ENCODE data around the gene SLC25A1. TPM values are rescaled to one million over a fixed set of nuclear protein-coding genes. Genes with fewer than 3 reads are reported as not detected.

The SLC25A1 gene
- total and polyA plus RNA-seq, 2 donors from 2014 or later = 62.6 to 128 TPM

DNA sequence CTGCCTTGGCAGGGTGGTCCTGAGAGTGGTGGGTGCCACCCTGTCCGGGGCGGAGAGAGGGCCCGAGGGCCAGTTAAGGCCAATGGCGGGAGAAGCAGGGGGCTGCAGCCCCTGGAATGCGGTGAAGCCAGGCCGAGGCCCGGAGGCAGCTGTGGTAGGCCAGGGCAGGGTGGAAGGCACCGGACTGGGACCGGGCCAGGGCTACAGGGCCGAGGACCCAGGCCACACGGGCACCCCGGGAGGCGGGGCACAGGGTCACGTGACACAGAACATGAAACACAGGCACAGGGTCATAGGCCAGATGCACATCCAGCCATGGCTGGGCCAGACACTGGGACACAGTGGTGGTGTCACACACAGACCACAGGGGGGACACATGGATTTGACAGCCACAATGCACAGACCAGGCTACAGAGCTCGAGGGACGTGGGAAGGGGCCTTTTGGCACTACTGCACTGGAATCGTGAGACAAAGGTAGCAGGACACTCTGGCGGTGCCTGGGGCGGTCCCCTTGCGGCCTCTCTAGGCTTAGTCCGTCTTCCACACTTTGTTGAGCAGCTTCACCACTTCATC lies 2.8 kb downstream of the SLC25A1 start:
- Histone ChIP-seq H3K27ac (ENCODE audit: low read depth in 2 of 2, low read length in 2 of 2) (no peak overlapping the region), H3K36me3 (ENCODE audit: control insufficient read depth in 2 of 3, insufficient read depth in 3 of 3, low read length in 3 of 3) (no peaks in the 10 kb centered on the region), H3K9me3 (ENCODE audit: control insufficient read depth in 2 of 3, insufficient read depth in 1 of 3, low read length in 3 of 3) (no peaks in the 10 kb centered on the region), H3K4me3 (ENCODE audit: low read length in 3 of 3) (no peak overlapping the region), H3K9ac (ENCODE audit: low read length in 3 of 3) (no peak overlapping the region), H3K27me3 (ENCODE audit: control insufficient read depth, insufficient read depth, low read length) (no peaks in the 10 kb centered on the region), H3K4me1 (ENCODE audit: control insufficient read depth in 2 of 3, insufficient read depth in 2 of 3, low read depth in 1 of 3, low read length in 3 of 3) (peaks cover 0 to 57% (median 22%) of the 10 kb centered on the region in 3 donors)
- intact Hi-C loops (cut with DNase I) = no loop called here
- TF ChIP-seq, protein P1, sequence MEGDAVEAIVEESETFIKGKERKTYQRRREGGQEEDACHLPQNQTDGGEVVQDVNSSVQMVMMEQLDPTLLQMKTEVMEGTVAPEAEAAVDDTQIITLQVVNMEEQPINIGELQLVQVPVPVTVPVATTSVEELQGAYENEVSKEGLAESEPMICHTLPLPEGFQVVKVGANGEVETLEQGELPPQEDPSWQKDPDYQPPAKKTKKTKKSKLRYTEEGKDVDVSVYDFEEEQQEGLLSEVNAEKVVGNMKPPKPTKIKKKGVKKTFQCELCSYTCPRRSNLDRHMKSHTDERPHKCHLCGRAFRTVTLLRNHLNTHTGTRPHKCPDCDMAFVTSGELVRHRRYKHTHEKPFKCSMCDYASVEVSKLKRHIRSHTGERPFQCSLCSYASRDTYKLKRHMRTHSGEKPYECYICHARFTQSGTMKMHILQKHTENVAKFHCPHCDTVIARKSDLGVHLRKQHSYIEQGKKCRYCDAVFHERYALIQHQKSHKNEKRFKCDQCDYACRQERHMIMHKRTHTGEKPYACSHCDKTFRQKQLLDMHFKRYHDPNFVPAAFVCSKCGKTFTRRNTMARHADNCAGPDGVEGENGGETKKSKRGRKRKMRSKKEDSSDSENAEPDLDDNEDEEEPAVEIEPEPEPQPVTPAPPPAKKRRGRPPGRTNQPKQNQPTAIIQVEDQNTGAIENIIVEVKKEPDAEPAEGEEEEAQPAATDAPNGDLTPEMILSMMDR (IDR thresholded peaks at IDR 0.05; ENCODE audit: borderline replicate concordance, extremely low read depth, insufficient read depth) = no peak
- DNase-seq = peak in 1 of 5 donors; percentile 51
- FAIRE-seq = no peak

- Histone ChIP-seq H3K4me1 (ENCODE audit: control insufficient read depth in 2 of 3, insufficient read depth in 2 of 3, low read depth in 1 of 3, low read length in 3 of 3) (peaks cover 0 to 63% (median 22%) of the 10 kb centered on the region in 3 donors), H3K9ac (ENCODE audit: low read length in 3 of 3) (no peak overlapping the region), H3K27me3 (ENCODE audit: control insufficient read depth, insufficient read depth, low read length) (peaks cover 2% of the 10 kb centered on the region), H3K9me3 (ENCODE audit: control insufficient read depth in 2 of 3, insufficient read depth in 1 of 3, low read length in 3 of 3) (no peaks in the 10 kb centered on the region), H3K36me3 (ENCODE audit: control insufficient read depth in 2 of 3, insufficient read depth in 3 of 3, low read length in 3 of 3) (no peaks in the 10 kb centered on the region), H3K4me3 (ENCODE audit: low read length in 3 of 3) (no peak overlapping the region), H3K27ac (ENCODE audit: low read depth in 2 of 2, low read length in 2 of 2) (no peak overlapping the region)
- no peak for DNase-seq
- FAIRE-seq = no peak
- intact Hi-C loops (cut with DNase I) = no loop called here
- TF ChIP-seq, protein P1 (IDR thresholded peaks at IDR 0.05; ENCODE audit: borderline replicate concordance, extremely low read depth, insufficient read depth) = no peak
Observed at GRCh38 chr22:19175026-19175601, 3.4 kb downstream of the SLC25A1 start.

- FAIRE-seq = no peak
Observed at GRCh38 chr22:19174106-19175025, 4.2 kb downstream of the SLC25A1 start.

More at GRCh38 chr22:19174106-19175025, 4.2 kb downstream of the SLC25A1 start:
- intact Hi-C loops (cut with DNase I) = no loop called here
- TF ChIP-seq, protein P1 (IDR thresholded peaks at IDR 0.05; ENCODE audit: borderline replicate concordance, extremely low read depth, insufficient read depth) = no peak
- Histone ChIP-seq H3K27ac (ENCODE audit: low read depth in 2 of 2, low read length in 2 of 2) (no peak overlapping the region), H3K27me3 (ENCODE audit: control insufficient read depth, insufficient read depth, low read length) (peaks cover 8% of the 10 kb centered on the region), H3K4me1 (ENCODE audit: control insufficient read depth in 2 of 3, insufficient read depth in 2 of 3, low read depth in 1 of 3, low read length in 3 of 3) (peaks cover 0 to 62% (median 22%) of the 10 kb centered on the region in 3 donors), H3K4me3 (ENCODE audit: low read length in 3 of 3) (no peak overlapping the region), H3K9me3 (ENCODE audit: control insufficient read depth in 2 of 3, insufficient read depth in 1 of 3, low read length in 3 of 3) (no peaks in the 10 kb centered on the region), H3K9ac (ENCODE audit: low read length in 3 of 3) (no peak overlapping the region), H3K36me3 (ENCODE audit: control insufficient read depth in 2 of 3, insufficient read depth in 3 of 3, low read length in 3 of 3) (no peaks in the 10 kb centered on the region)
- peak in 2 of 5 donors; percentile 54 to 83 for DNase-seq
